Amniotic stem cell (primary cell): ENCODE data around the gene SLC7A7.
"Not testable (repeated sequence)": the region's sequence is repeated elsewhere in the genome, so short reads cannot be mapped to it uniquely, and the experiment has no call there.

ENCODE experiments used
- DNase-seq: peaks from one replicate; lab custom pipeline; 2025; lab: John Stamatoyannopoulos, UW

The SLC7A7 gene

GRCh38 chr14:22821193-22822015, 6.2 kb upstream of the SLC7A7 start:
- no peak for DNase-seq

- no peak for DNase-seq
Measured at GRCh38 chr14:22820731-22821130, 5.5 kb upstream of the SLC7A7 start.

DNA sequence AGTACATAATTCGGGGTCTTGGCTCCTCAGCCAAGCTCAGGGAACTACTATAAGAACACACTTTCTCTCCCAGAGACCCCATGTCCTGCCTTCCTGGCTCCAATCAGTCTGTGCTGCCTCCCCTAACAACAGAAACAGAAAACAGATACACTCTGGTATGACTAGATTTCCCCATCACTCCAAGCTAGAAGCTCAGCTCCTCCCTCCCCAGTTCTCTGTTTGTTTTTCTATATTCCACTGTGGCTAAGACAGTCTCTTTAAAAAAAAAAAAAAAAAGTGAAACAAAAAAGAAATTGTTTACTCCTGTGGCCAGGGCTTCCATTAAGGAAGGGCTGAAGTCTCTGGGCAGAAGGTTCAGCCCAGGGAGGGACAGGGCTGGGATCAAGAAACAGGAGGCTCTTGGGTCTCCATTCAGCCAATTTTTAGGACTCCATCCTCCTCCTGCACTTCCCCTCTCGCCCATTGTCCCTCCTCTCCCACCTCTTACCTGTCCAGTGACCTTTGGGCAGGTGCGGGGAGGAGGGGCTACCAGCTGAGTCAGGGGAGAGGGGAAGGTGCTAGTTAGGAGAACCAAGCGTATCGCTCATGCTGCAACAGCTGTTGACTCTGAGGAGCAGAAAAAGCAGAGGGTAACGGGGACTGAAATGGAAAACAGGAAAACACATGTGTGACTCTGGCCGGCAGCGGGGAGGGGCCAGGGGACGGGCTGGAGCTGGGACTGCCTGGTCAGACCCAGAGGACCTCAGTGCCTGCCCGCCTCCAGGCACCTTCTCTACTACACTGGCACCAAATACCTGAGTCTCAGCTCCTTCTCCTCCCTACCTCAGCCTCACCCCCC, 4.1 kb upstream of the SLC7A7 start:
- DNase-seq: peak; percentile 54

- no peak for DNase-seq
Measured at GRCh38 chr14:22814373-22814772, 862 bp downstream of the SLC7A7 start.

DNA sequence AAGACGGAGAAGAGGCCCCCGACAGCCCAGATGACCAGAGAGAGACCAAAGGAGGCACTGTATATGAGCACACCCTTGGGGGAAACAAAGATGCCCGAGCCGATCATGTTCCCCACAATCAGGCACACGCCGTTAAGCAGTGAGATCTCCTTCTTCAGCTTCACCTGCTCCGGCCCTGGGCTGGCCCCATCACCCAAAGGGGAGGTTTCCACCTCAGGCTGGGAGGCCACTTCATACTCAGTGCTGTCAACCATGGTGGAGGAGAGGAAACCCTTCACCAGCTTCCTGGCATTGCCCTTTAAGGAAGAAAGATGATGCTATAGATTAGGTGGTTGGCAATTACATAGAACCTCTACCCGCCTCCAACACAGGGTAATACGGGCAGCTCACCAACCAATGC, 2.1 kb downstream of the SLC7A7 start:
- DNase-seq: no peak

DNA sequence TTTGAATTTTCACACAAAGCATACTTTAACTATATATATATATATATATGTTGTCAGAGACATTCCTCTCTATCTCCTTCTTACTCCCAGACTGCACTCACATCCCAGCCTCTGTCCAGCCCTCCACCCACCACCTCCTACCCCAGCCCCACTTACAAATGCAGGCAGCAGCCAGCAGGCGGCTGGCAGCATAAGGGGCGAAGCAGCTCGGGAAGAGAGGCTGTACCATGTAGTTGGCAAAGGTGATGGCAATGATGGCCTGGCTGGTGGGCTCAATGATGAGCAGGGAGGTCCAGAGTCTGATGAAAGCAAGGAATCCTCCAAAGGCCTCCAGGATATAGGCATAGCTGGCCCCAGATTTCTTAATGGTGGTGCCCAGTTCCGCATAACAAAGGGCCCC, 2.5 kb downstream of the SLC7A7 start:
- DNase-seq: no peak

GRCh38 chr14:22811722-22812121, 3.5 kb downstream of the SLC7A7 start:
- DNase-seq: no peak

GRCh38 chr14:22808388-22809209, 6.6 kb downstream of the SLC7A7 start:
- DNase-seq: no peak

- DNase-seq: no peak
Measured at GRCh38 chr14:22807432-22808087, 7.7 kb downstream of the SLC7A7 start.

- not testable (repeated sequence) for DNase-seq
Measured at GRCh38 chr14:22805235-22805634, 10.0 kb downstream of the SLC7A7 start.

DNA sequence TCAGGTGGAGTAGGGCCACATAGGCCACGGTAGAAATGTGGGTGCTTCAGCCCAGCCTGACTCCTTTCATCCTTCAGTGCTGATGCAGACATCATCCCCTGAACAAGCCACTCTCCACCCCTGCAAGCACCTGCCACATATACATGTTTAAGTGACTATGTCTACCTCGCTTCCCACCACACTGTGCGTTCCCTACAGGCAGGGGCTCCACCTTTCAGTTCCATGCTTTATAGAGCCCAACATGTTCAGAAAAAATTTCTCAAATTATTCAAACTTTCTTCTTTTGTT, 11.6 kb downstream of the SLC7A7 start:
- DNase-seq: no peak

DNA sequence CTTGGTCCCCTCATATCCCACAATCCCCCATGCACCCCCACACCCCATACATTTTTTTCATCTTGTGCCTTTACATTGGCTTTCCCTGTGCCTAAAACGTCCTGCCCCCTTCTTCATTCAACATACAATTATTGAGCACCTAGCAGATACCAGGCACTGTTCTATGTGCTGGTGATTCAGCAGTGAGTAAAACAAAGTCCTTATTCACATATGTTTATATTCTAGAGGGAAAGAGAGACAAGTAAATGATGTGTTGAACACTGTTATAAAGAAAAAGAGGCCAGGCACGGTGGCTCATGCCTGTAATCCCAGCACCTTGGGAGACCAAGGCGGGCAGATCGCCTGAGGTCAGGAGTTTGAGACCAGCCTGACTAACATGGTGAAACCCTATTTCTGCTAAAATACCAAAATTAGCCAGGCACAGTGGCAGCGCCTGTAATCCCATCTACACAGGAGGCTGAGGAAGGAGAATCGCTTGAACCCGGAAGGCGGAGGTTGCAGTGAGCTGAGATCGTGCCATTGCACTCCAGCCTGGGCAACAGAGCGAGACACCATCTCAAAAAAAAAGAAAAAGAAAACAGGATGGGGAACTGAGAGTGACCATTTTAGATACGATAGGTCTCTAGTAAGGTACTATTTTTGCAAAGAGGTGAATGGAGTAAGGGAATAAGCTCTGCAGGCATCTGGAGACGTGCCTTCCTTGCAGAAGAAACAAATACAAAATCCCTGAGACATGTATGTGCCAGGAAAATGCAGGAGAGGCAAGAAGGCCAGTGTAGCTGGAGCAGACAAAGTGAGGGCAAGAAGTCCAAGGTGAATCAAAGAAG, 12.2 kb downstream of the SLC7A7 start:
- no peak for DNase-seq

DNA sequence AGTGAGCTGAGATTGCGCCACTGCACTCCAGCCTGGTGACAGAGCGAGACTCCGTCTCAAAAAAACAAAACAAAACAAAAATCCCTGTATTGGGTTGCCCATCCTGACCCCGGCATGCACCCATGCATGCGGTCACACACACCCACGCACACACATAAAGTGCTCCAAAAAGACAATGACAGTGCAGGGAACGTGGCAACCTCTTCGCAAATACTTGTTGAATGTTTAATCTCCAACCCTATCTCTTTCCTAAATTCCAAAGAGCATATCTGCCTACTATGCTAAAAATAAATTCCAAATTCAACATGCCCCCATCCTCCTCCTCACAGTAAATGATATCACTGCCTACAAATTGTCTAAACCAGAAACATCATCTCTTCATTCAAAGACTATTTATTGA, 13.5 kb downstream of the SLC7A7 start:
- DNase-seq: no peak

DNA sequence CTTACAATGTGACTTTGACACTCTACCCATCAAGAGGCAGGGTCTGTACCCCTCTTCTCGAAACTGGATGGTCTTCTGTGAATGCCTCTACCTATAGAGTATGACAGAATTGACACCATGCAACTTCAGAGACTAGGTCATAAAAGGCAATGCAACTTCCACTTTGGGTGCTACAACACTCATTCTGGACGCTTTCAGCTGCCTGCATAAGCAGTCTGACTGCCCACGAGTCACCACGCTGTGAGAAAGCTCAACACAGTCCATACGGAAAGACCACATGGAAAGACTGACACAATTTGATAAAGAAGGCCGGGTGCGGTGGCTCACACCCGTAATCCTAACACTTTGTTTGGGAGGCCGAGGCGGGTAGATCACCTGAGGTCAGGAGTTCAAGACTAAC, 14.9 kb downstream of the SLC7A7 start:
- no peak for DNase-seq

DNA sequence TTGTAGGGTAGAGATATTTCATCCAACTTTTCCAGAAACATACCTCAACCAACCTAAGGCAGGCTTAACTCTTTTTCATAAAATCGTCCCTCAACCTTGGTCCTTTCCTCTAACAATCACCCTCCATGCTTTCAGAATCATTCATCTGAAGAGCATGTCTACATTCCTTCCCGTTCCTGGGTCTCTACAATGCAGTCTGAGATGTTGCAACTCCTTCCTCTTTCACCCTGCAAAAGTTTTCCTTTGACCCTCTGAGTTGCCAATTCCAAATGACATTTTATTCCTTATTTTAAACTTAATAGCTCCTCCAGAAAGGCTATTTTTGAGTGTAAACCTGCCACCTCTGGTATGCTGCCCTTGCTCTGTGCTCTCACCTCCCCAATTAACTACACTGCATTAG, 16.7 kb downstream of the SLC7A7 start:
- DNase-seq: no peak

GRCh38 chr14:22797017-22797917, 18.0 kb downstream of the SLC7A7 start:
- DNase-seq: no peak

- DNase-seq: no peak
Measured at GRCh38 chr14:22796087-22796707, 19.0 kb downstream of the SLC7A7 start.

- no peak for DNase-seq
Measured at GRCh38 chr14:22794551-22794951, 20.7 kb downstream of the SLC7A7 start.

DNA sequence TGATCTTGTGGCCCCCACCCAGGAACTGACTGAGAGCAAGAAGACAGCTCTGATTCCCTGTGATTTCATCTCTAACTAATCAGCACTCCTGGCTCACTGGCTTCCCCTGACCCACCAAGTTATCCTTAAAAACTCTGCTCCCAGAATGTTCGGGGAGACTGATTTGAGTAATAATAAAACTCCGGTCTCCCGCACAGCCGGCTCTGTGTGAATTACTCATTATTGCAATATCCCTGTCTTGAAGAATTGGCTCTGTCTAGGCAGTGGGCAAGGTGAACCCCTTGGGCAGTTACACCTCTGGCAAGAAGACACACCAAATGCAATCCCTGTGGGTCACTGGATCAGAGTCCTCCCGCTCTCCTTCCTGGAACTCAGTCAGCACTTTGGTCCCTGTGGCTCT, 21.3 kb downstream of the SLC7A7 start:
- DNase-seq: no peak

GRCh38 chr14:22793550-22793949, 21.7 kb downstream of the SLC7A7 start:
- not testable (repeated sequence) for DNase-seq
